Thyroid gland (tissue), 4 donors: ENCODE data around the gene CDH4.

ENCODE experiments used
- POLR2A ChIP-seq, 2 donors: fragments of 450-650 bp; IDR thresholded peaks; one replicate each; pipeline ENCODE4 v1.6.1; 2017; ENCODE audit warnings: antibody characterized with exemption in 2 of 2, mild to moderate bottlenecking in 2 of 2, moderate library complexity in 1 of 2
- TF ChIP-seq, protein P1 (sequence below), 6 experiments: fragments of 200-600 bp in 3 of 6; fragments of 450-650 bp in 3 of 6; sonication (generic) in 3 of 6; IDR thresholded peaks; one replicate each; pipeline ENCODE4 v1.5.1; 2016 to 2019; ENCODE audit warnings: antibody characterized with exemption in 6 of 6, mild to moderate bottlenecking in 2 of 6, inconsistent platforms in 1 of 6, moderate library complexity in 1 of 6

DNA sequence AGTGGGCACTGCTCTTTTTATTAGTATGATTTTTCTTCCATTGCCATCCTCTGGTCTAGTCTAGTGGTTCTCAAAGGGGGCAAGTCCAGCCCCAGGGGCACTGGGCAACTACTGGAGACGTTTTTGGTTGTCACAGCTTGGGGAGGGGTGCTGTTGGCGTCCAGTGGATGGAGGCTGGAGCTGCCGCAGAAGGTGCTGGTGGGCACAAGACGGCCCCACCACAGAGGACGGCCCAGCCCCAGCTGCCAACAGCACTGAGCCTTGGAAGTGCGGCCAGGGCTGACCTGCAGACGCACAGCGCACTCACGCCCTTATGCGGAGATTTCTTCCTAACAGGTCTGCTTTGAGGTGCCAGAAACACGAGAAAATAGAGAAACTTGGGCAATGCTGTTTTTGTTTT is 40.3 kb downstream of the CDH4 start:
- TF ChIP-seq POLR2A (IDR thresholded peaks at IDR 0.05) = no peak
- TF ChIP-seq, protein P1, sequence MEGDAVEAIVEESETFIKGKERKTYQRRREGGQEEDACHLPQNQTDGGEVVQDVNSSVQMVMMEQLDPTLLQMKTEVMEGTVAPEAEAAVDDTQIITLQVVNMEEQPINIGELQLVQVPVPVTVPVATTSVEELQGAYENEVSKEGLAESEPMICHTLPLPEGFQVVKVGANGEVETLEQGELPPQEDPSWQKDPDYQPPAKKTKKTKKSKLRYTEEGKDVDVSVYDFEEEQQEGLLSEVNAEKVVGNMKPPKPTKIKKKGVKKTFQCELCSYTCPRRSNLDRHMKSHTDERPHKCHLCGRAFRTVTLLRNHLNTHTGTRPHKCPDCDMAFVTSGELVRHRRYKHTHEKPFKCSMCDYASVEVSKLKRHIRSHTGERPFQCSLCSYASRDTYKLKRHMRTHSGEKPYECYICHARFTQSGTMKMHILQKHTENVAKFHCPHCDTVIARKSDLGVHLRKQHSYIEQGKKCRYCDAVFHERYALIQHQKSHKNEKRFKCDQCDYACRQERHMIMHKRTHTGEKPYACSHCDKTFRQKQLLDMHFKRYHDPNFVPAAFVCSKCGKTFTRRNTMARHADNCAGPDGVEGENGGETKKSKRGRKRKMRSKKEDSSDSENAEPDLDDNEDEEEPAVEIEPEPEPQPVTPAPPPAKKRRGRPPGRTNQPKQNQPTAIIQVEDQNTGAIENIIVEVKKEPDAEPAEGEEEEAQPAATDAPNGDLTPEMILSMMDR (IDR thresholded peaks at IDR 0.05) = no peak
